WTC11 (cell line): ENCODE measurements around the gene RBP2. TPM values are rescaled to one million over a fixed set of nuclear protein-coding genes. Genes with fewer than 3 reads are reported as not detected.

Source experiments
- ATAC-seq: fragments of 200-7000 bp; cut with Tn5 transposase; 2 replicates; pipeline ENCODE4 v1.10.0; 2021; ENCODE audit warnings: mild to moderate bottlenecking, moderate library complexity
- CTCF ChIA-PET: fragments of 300-600 bp; sonication (Branson Sonifier 250); formaldehyde crosslinking; loops from one replicate; lab custom pipeline; 2021; ENCODE audit warnings: antibody characterized with exemption; lab: Charles Lee
- POLR2A ChIA-PET: fragments of 350-600 bp; sonication (Branson Sonifier 250); formaldehyde crosslinking; loops from one replicate; lab custom pipeline; 2021; ENCODE audit warnings: antibody characterized with exemption; lab: Charles Lee
- DNase-seq: peaks from one replicate; pipeline ENCODE4 v3.0.0; 2021; ENCODE audit warnings: low spot score
- H3K27ac Mint-ChIP-seq: 2 replicates; pipeline ENCODE4 v1.8.0; 2021; ENCODE audit warnings: mixed read lengths
- H3K27me3 Mint-ChIP-seq: 2 replicates; pipeline ENCODE4 v1.8.0; 2021; ENCODE audit warnings: low read depth, mild to moderate bottlenecking, moderate library complexity, mixed read lengths
- H3K36me3 Mint-ChIP-seq: 2 replicates; pipeline ENCODE4 v1.8.0; 2021; ENCODE audit warnings: mixed read lengths
- H3K4me1 Mint-ChIP-seq: 2 replicates; pipeline ENCODE4 v1.8.0; 2022; ENCODE audit warnings: mixed read lengths
- H3K4me3 Mint-ChIP-seq: 2 replicates; pipeline ENCODE4 v1.8.0; 2021; ENCODE audit warnings: mild to moderate bottlenecking, moderate library complexity, mixed read lengths
- H3K9me3 Mint-ChIP-seq: 2 replicates; pipeline ENCODE4 v1.8.0; 2021; ENCODE audit warnings: mixed read lengths
- ARID4B ChIP-seq: sonication (generic); formaldehyde crosslinking; IDR thresholded peaks from 2 replicates; pipeline ENCODE4 v1.8.0; 2023; ENCODE audit warnings: missing genetic modification reagents, mild to moderate bottlenecking, borderline replicate concordance
- ATF3 ChIP-seq: sonication (generic); formaldehyde crosslinking; conservative IDR thresholded peaks from 2 replicates; pipeline ENCODE4 v1.8.1; 2022; ENCODE audit warnings: mild to moderate bottlenecking, missing genetic modification reagents
- ATF6 ChIP-seq: sonication (generic); formaldehyde crosslinking; IDR thresholded peaks from 2 replicates; pipeline ENCODE4 v1.8.1; 2023; ENCODE audit warnings: mild to moderate bottlenecking, missing genetic modification reagents
- CREM ChIP-seq: sonication (generic); formaldehyde crosslinking; IDR thresholded peaks from 2 replicates; pipeline ENCODE4 v1.8.1; 2022; ENCODE audit warnings: mild to moderate bottlenecking, missing genetic modification reagents, moderate library complexity
- ETV6 ChIP-seq: sonication (generic); formaldehyde crosslinking; IDR thresholded peaks from 2 replicates; pipeline ENCODE4 v1.8.1; 2022; ENCODE audit warnings: mild to moderate bottlenecking, missing genetic modification reagents
- FOXP1 ChIP-seq: sonication (generic); formaldehyde crosslinking; IDR thresholded peaks from 2 replicates; pipeline ENCODE4 v1.8.0; 2022; ENCODE audit warnings: missing genetic modification reagents, mild to moderate bottlenecking, moderate library complexity, borderline replicate concordance
- JUN ChIP-seq: sonication (generic); formaldehyde crosslinking; IDR thresholded peaks from 2 replicates; pipeline ENCODE4 v1.8.0; 2023; ENCODE audit warnings: mild to moderate bottlenecking, missing genetic modification reagents
- PRDM15 ChIP-seq: sonication (generic); formaldehyde crosslinking; IDR thresholded peaks from 2 replicates; pipeline ENCODE4 v1.8.0; 2022; ENCODE audit warnings: missing genetic modification reagents
- PREB ChIP-seq: sonication (generic); formaldehyde crosslinking; IDR thresholded peaks from 2 replicates; pipeline ENCODE4 v1.8.1; 2022; ENCODE audit warnings: mild to moderate bottlenecking, missing genetic modification reagents, moderate library complexity, borderline replicate concordance
- TEAD1 ChIP-seq: sonication (generic); formaldehyde crosslinking; IDR thresholded peaks from 2 replicates; pipeline ENCODE4 v1.8.0; 2022; ENCODE audit warnings: mild to moderate bottlenecking, missing genetic modification reagents
- TP53 ChIP-seq: sonication (generic); formaldehyde crosslinking; IDR thresholded peaks from 2 replicates; pipeline ENCODE4 v1.8.1; 2023; ENCODE audit warnings: mild to moderate bottlenecking, missing genetic modification reagents
- USF2 ChIP-seq: sonication (generic); formaldehyde crosslinking; IDR thresholded peaks from 2 replicates; pipeline ENCODE4 v1.8.1; 2023; ENCODE audit warnings: mild to moderate bottlenecking, missing genetic modification reagents, moderate library complexity
- ZBTB43 ChIP-seq: sonication (generic); formaldehyde crosslinking; IDR thresholded peaks from 2 replicates; pipeline ENCODE4 v1.8.1; 2023; ENCODE audit warnings: mild to moderate bottlenecking, missing genetic modification reagents
- ZNF138 ChIP-seq: sonication (generic); formaldehyde crosslinking; conservative IDR thresholded peaks from 2 replicates; pipeline ENCODE4 v1.8.1; 2022; ENCODE audit warnings: mild to moderate bottlenecking, moderate library complexity, missing genetic modification reagents
- ZNF263 ChIP-seq: sonication (generic); formaldehyde crosslinking; IDR thresholded peaks from 2 replicates; pipeline ENCODE4 v1.8.1; 2022; ENCODE audit warnings: low read depth, mild to moderate bottlenecking, moderate library complexity, missing genetic modification reagents
- ZNF281 ChIP-seq: sonication (generic); formaldehyde crosslinking; IDR thresholded peaks from 2 replicates; pipeline ENCODE4 v1.8.0; 2023; ENCODE audit warnings: mild to moderate bottlenecking, missing genetic modification reagents
- ZNF423 ChIP-seq: fragments of 250-450 bp; sonication (Bioruptor Pico); IDR thresholded peaks from 2 replicates; pipeline ENCODE4 v2.1.2; 2022; ENCODE audit warnings: mild to moderate bottlenecking, moderate library complexity
- ZNF512 ChIP-seq: sonication (generic); formaldehyde crosslinking; IDR thresholded peaks from 2 replicates; pipeline ENCODE4 v1.8.1; 2022; ENCODE audit warnings: missing genetic modification reagents, borderline replicate concordance
- ZNF671 ChIP-seq: fragments of 250-450 bp; sonication (Bioruptor Pico); IDR thresholded peaks from 2 replicates; pipeline ENCODE4 v1.8.0; 2021; ENCODE audit warnings: mild to moderate bottlenecking
- total RNA-seq: library from RNA; stranded (reverse); gene quantifications from 3 replicates; pipeline ENCODE4 v1.2.3, GENCODE V29; 2021

The RBP2 gene
- total RNA-seq, 1 experiment from 2014 or later = not detected

GRCh38 chr3:139448104-139448503, 28.2 kb downstream of the RBP2 start:
- DNase-seq (no peak), ATAC-seq (no peak)
- POLR2A ChIA-PET = no interaction called here
- Mint-ChIP-seq H3K4me1 (peaks cover 10% of the 10 kb centered on the region), H3K27ac (no peak overlapping the region), H3K9me3 (no peaks in the 10 kb centered on the region), H3K27me3 (peaks cover under 1% of the 10 kb centered on the region; the same call in 1 of the 2 replicates), H3K36me3 (no peaks in the 10 kb centered on the region), H3K4me3 (no peak overlapping the region)
- CTCF ChIA-PET = no interaction called here
- no peak for TF ChIP-seq ZNF423 (CRISPR knock-in tag)
- no peak for TF ChIP-seq PREB (CRISPR knock-in tag)
- no peak for TF ChIP-seq PRDM15 (CRISPR knock-in tag)
- no peak for TF ChIP-seq ATF3 (CRISPR knock-in tag)
- no peak for TF ChIP-seq ARID4B (CRISPR knock-in tag)
- no peak for TF ChIP-seq JUN (CRISPR knock-in tag)
- no peak for TF ChIP-seq TEAD1
- no peak for TF ChIP-seq ZNF512 (CRISPR knock-in tag)
- TF ChIP-seq ZBTB43 = no peak
- TF ChIP-seq FOXP1 (CRISPR knock-in tag) = no peak
- no peak for TF ChIP-seq USF2 (CRISPR knock-in tag)
- no peak for TF ChIP-seq ATF6
- no peak for TF ChIP-seq CREM
- no peak for TF ChIP-seq ZNF671 (CRISPR knock-in tag)
- TF ChIP-seq ZNF263 (CRISPR knock-in tag) = no peak
- no peak for TF ChIP-seq ZNF138 (CRISPR knock-in tag)
- TF ChIP-seq ETV6 (CRISPR knock-in tag) = no peak
- no peak for TF ChIP-seq TP53 (CRISPR knock-in tag)
- no peak for TF ChIP-seq ZNF281
